Activated naive CD8-positive, alpha-beta T cell treated with anti-CD3 and anti-CD28 coated beads, Interleukin-2, amount 50 U/mL, for 16 hours (primary cell): Measurements from ENCODE around the gene RPP14.
"Not testable (repeated sequence)": the region's sequence is repeated elsewhere in the genome, so short reads cannot be mapped to it uniquely, and the experiment has no call there.

ENCODE experiments used
- DNase-seq: peaks from one replicate; pipeline ENCODE4 v3.0.0-alpha.2; 2020; ENCODE audit warnings: low read depth, low spot score

The RPP14 gene

DNA sequence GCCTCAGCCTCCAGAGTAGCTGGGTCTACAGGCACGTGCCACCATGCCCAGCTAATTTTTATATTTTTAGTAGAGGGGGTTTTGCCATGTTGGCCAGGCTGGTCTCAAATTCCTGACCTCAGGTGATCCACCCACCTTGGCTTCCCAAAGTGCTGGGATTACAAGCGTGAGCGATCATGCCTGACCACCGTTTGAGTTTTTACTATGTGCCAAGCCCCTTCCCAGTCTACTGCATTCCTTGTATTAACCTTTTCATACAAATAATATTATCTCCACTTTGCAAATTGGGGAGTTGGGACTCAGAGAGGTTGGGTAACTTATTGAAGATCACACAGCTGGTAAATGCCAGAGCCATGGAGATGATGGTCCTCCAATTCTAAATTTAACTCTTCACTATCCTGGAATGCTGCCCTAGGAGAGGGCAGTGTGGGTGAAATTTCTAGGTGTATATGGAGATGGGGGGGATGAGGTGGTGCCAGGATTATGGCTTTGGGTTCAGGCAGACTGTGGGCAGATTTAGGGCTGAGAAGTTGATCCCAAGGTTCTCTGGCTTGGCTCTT, 25.6 kb downstream of the RPP14 start:
- no peak for DNase-seq

DNA sequence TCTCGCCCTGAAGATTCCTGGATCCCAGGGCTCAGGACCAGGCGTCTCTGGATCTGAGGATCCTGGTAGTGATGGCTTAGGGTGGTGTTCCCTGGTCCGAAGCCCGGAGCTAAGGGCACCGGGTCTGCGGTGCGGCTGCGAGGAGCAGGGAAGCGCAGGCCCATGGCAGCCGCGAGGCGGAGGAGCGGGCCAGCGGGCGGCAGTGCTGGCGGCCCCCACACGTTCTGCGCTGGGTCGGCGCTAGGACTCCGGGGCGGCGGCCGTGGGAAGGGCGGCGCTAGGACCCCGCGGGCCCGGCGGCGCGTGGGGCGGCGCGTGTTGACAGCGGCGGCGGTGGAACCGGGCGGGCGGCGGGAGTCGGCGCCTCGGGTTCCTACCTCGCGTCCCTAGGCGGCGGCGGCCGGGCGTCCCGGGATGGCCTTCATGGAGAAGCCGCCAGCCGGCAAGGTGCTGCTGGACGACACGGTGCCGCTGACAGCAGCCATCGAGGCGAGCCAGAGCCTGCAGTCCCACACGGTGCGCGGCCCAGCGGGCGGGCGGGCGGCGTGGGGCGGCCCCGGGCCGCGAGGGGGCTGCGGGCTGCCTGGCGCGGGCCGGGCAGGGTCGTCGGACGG, 26.6 kb downstream of the RPP14 start, which contains the start of gene PXK:
Gene PXK, plus strand, starts transcription at position 318 of the 614 bp plus-strand sequence. Its CDS starts 97 bp downstream, at position 415.
- peak; percentile 60 for DNase-seq

- no peak for DNase-seq
These were observed 27.4 kb downstream of the RPP14 start for GRCh38 chr3:58333206-58334012.

- no peak for DNase-seq
These were observed 27.9 kb downstream of the RPP14 start for GRCh38 chr3:58334013-58334321.

GRCh38 chr3:58334506-58334884, 28.4 kb downstream of the RPP14 start:
- DNase-seq = no peak

DNA sequence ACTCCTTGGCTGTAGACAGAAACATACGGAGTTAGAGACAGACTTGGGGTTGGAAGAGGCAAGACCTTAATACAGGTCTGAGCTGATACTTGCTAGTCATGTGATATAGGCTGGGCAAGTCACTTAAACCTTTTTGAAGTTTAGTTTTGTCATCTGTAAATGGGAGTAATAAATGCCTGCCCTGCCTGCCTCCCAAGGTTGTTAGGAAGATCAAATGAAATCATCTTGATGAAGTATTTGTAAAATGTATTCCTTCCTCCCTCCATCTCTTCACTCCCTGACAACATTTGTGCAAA, 29.6 kb downstream of the RPP14 start:
- DNase-seq = no peak

DNA sequence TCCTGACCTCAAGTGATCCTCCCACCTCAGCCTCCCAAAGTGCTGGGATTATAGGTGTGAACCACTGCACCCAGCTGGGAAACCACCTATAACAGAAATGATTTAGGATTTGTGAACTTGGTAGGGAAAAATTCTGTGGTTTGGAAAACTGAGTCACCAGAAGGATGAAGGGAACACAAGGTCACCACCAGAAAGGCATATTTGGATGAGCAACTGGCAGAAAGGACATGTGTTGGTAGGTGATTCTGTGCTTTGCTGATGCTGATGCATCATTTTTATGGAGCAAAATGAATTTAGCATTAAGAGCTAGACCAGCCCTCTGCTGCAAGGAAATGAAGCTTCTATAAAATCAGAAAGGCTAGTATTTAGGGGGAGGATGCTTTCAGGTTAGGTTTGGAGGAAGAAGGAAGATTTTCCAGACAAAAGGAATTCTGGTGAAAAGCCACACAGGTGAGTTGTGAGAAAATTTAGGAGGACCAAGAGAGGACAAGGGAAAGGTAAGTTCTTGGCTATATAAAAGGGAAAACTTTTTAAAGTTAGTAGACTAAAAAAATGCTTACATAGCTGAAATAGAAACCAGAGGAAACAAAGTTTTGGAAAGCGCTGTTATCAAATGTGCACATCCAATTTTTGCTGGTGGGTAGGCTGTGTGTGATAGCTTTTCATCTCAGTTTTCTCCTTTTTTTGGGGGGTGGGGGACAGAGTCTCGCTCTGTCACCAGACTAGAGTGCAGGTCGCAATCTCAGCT, 30.3 kb downstream of the RPP14 start:
- no peak for DNase-seq

- no peak for DNase-seq
These were observed 31.1 kb downstream of the RPP14 start for GRCh38 chr3:58337190-58337589.

- not testable (repeated sequence) for DNase-seq
These were observed 33.1 kb downstream of the RPP14 start for GRCh38 chr3:58339146-58339545.

DNA sequence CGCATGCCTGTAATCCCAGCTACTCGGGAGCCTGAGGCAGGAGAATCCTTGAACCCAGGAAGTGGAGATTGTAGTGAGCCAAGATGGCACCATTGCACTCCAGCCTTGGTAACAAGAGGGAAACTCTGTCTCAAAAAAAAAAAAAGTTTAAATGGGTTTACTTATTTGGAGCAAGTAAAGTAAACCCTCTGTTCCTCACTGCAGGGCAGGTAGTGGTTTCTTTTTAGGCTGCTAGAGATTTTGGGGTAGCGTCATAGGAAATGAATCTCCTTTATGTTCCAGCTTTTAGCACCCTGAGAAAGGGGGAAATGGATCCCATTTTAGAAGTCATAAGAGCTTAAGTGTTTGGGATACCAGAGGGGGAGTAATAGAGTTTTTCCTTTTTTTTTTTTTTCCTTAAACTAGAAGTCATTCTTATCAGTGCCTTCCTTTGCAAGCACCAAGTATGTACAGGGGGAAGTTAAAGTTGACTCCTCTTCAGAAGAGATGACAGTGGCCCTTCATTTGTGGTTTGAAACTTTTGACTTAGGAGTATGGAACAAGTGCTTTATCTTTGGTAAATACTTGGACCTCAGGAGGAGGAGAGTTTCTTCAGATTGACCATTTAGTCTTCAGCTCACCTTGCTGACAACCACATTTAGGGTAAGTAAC, 34.7 kb downstream of the RPP14 start:
- no peak for DNase-seq

GRCh38 chr3:58341376-58341775, 35.3 kb downstream of the RPP14 start:
- no peak for DNase-seq

DNA sequence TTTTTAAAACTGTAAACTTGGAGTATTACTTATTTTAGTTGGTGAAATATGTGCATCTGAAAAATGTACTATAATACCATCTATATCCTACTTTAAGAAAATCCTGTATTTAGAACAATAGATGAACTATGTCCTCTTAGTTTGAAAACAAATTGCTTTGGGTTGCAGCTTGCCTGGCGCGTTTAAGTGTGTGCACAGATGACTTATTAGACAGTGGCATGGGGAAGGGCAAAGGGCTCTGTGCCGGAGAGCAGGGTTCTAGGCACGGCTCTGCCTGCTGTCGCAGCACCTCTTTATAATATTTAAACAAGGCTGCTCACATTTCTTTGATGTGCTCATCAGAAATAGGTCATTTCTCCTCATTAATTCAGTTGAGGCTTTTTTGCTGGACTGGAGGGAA, 36.6 kb downstream of the RPP14 start:
- DNase-seq = no peak

DNA sequence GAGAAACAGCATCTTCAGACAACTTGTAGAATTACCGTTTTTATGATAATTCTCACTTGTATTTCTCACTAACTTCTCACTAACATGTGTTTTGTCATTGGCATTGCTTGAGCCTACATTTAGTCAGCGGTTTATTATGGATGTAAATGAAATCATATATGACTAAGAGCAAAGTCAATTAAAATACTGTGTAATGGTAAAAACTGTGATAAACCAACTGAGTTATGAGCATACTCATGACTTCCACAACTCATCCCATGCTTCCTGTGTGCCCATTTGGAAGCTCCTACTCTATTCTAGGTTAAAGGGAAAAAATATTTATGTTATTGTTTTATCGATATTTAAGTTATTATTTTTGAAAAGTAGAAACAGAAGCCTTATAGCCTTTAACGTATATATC, 39.4 kb downstream of the RPP14 start:
- DNase-seq = no peak

GRCh38 chr3:58346368-58346767, 40.3 kb downstream of the RPP14 start:
- no peak for DNase-seq

DNA sequence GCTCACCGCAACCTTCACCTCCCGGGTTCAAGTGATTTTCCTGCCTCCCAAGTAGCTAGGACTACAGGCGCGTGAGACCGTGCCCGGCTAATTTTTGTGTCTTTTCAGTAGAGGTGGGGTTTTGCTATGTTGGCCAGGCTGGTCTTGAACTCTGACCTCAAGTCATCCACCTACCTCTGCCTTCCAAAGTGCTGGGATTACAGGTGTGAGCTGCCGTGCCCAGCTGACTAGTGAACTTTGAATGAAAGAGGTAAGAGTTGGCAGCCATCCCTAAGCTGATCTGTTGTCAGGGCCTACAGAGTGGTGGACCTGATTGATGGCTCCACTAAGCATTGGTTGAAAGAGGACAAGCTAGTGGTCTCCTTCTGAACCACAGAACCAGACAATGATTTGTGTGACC, 41.9 kb downstream of the RPP14 start:
- DNase-seq = no peak

DNA sequence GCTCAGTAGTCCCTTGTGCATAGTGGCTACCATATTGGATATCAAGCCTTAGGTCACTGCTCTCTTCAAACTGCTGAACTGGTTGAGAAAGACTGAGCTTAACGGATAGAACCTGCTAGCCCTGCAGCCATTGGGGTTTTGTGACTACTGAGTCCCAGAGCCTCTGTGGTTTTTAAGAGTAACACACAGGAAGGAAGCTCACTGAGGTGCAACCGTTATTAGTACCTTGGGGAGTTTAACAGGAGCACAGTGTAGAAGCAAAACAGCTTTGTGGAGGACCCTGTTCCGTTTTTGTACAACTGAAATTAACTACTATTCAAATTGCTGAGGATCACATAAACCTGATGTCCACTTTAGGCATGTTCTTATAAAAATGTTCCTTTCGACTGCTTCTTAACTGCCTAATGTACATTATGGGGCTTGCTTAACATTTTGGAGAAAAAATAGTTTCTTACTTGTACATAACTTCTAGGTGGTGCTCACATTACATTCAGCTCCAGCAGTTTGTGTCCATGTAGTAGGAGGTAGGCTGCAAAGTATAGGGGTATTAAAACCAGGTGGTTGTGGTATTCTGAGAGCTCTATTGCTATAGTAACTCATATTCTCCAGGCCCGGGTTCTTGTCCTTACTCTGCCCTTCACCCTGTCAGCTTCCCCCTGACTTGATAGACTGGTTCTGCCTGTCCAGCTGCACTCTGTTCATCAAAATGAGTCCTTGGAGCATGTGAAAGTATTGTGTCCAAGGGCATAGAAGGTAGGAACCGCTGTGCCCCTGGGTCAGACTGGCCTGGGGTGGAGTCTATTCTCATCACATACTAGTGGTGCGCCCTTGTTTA, 44.0 kb downstream of the RPP14 start:
- DNase-seq = no peak

- no peak for DNase-seq
These were observed 44.6 kb downstream of the RPP14 start for GRCh38 chr3:58350627-58351013.

DNA sequence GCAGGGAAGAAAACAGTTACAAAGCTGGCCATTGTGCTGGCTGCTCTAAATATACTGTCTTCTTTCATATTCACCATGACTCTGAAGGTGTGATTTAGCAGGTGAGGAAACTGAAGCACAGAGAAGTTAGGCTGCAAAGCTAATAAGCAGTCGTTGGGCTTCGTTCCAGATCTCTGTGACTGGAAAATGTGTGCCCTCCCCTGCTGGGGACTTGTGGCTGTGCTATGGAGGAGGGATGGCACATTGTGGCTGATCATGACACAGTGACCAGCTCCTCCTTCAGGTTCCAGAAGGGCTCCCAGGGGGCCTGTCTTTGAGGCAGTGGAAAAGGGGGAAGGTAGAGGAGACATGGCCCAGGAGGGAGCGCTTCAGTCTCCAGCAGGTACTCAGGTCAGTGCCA, 45.9 kb downstream of the RPP14 start:
- no peak for DNase-seq

GRCh38 chr3:58352626-58353025, 46.6 kb downstream of the RPP14 start:
- no peak for DNase-seq

DNA sequence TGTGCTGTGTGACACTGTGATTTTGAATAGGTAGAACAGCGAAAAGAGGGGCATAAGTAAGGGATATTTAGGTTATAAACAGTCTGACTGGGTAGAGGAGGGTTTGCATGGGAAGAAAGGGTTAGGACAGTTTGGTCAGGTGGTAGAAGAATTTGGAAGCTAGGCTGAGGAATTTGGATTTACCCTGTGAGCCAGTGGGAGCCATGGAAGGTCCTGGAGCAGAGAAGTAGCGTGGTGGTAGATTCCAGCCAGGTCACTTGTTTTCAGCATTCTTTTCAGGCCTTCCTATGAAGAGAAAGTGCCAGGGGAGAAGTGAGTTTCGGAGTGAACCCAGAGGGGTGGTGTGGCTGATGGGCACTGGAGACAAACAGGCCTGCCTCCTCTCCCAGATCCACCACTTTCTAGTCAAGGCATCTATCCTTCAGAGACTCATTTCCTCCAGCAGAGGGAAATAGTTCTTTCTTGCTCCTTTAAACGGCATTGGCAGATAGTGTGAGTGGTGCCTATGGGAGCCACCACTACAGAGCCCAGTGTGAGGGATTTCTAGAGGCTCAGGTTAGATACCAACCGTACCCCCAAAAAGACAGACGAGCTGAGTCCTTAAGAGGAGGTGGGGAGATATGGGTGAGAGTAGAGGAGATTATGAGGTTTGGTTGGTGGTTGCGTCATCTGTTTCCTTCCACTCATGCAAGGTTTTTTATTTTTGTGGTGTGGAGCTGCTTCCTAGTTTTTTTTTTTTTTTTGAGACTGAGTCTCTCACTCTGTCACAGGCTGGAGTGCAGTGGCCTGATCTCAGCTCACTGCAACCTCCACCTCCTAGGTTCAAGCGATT, 47.9 kb downstream of the RPP14 start:
- DNase-seq = no peak
